HepG2 (cell line): ENCODE measurements around the gene GGA3. TPM values are rescaled to one million over a fixed set of nuclear protein-coding genes. Genes with fewer than 3 reads are reported as not detected.
A peak's percentile ranks its signal among the peaks of the same experiment; 100 is the strongest.

ENCODE experiments used
- ATF3 ChIP-seq: sonication (generic); formaldehyde crosslinking; IDR thresholded peaks from 2 replicates; pipeline ENCODE4 v1.4.0; 2020; ENCODE audit warnings: missing genetic modification reagents
- DNMT1 ChIP-seq: sonication (generic); formaldehyde crosslinking; IDR thresholded peaks from 2 replicates; pipeline ENCODE4 v1.5.1; 2020; ENCODE audit warnings: mild to moderate bottlenecking, missing genetic modification reagents
- IKZF5 ChIP-seq: IDR thresholded peaks from 2 replicates; pipeline ENCODE4 v1.6.1; 2018; ENCODE audit warnings: missing genetic modification reagents, mild to moderate bottlenecking, missing compliant biosample characterization
- IRF9 ChIP-seq: sonication (generic); formaldehyde crosslinking; IDR thresholded peaks from 2 replicates; pipeline ENCODE4 v1.8.0; 2022; ENCODE audit warnings: missing genetic modification reagents, mild to moderate bottlenecking, borderline replicate concordance
- NFE2L2 ChIP-seq: fragments of 150-350 bp; IDR thresholded peaks from 2 replicates; pipeline ENCODE4 v1.6.1; 2014; ENCODE audit warnings: low read length
- SRY ChIP-seq: sonication (generic); formaldehyde crosslinking; IDR thresholded peaks from 2 replicates; pipeline ENCODE4 v1.8.0; 2022; ENCODE audit warnings: mild to moderate bottlenecking, missing genetic modification reagents
- ZFY ChIP-seq: sonication (generic); formaldehyde crosslinking; IDR thresholded peaks from 2 replicates; pipeline ENCODE4 v1.4.0; 2020; ENCODE audit warnings: missing genetic modification reagents
- ZNF333 ChIP-seq: sonication (generic); formaldehyde crosslinking; IDR thresholded peaks from 2 replicates; pipeline ENCODE4 v1.4.0; 2020; ENCODE audit warnings: mild to moderate bottlenecking, missing genetic modification reagents, borderline replicate concordance
- ZNF432 ChIP-seq: sonication (generic); formaldehyde crosslinking; IDR thresholded peaks from 2 replicates; pipeline ENCODE4 v1.5.0; 2020; ENCODE audit warnings: missing genetic modification reagents, mild to moderate bottlenecking, borderline replicate concordance
- ZNF580 ChIP-seq: IDR thresholded peaks from 2 replicates; pipeline ENCODE4 v1.6.1; 2016; ENCODE audit warnings: low read depth, borderline replicate concordance
- polyA plus RNA-seq, 8 experiments: library from polyadenylated mRNA; depleted of rRNA in 3 of 8; stranded (reverse) in 7 of 8; unstranded in 1 of 8; fragments of >200 nt; fragmentation: Illumina TruSeq in 4 of 8; extraction: Trizol in 4 of 8; gene quantifications; 2 replicates each; pipeline versions ENCODE4 v1.2.1 to v1.2.3, GENCODE V29; 2011 to 2016; ENCODE audit warnings: low read depth in 4 of 8, missing spikeins in 1 of 8, mixed read lengths in 1 of 8; ENCODE audit not compliant: insufficient read depth in 1 of 8
- total RNA-seq, 5 experiments: library from RNA; depleted of rRNA; stranded (reverse); fragments of >200 nt; fragmentation: Illumina TruSeq; extraction: Trizol; gene quantifications; 2 replicates each; pipeline ENCODE4 v1.2.3, GENCODE V29; 2016; ENCODE audit warnings: low read depth in 1 of 5
- TF ChIP-seq, protein P1 (sequence below), 2 experiments: fragments of 450-650 bp in 1 of 2; sonication (generic) in 1 of 2; formaldehyde crosslinking in 1 of 2; IDR thresholded peaks; 2 replicates each; pipeline versions ENCODE4 v1.6.1 to v1.8.0; 2016 to 2022; ENCODE audit warnings: antibody characterized with exemption in 1 of 2, mild to moderate bottlenecking in 1 of 2, missing genetic modification reagents in 1 of 2

The GGA3 gene
- total and polyA plus RNA-seq, 2 of the 13 experiments (the other 11 are each of a cell fraction or from before 2014, with no cell fraction given): 28.4 to 43.7 TPM

GRCh38 chr17:75289115-75289831, 27.9 kb upstream of the GGA3 start, which contains the start of gene SLC25A19 (continued):
- TF ChIP-seq, protein P1, sequence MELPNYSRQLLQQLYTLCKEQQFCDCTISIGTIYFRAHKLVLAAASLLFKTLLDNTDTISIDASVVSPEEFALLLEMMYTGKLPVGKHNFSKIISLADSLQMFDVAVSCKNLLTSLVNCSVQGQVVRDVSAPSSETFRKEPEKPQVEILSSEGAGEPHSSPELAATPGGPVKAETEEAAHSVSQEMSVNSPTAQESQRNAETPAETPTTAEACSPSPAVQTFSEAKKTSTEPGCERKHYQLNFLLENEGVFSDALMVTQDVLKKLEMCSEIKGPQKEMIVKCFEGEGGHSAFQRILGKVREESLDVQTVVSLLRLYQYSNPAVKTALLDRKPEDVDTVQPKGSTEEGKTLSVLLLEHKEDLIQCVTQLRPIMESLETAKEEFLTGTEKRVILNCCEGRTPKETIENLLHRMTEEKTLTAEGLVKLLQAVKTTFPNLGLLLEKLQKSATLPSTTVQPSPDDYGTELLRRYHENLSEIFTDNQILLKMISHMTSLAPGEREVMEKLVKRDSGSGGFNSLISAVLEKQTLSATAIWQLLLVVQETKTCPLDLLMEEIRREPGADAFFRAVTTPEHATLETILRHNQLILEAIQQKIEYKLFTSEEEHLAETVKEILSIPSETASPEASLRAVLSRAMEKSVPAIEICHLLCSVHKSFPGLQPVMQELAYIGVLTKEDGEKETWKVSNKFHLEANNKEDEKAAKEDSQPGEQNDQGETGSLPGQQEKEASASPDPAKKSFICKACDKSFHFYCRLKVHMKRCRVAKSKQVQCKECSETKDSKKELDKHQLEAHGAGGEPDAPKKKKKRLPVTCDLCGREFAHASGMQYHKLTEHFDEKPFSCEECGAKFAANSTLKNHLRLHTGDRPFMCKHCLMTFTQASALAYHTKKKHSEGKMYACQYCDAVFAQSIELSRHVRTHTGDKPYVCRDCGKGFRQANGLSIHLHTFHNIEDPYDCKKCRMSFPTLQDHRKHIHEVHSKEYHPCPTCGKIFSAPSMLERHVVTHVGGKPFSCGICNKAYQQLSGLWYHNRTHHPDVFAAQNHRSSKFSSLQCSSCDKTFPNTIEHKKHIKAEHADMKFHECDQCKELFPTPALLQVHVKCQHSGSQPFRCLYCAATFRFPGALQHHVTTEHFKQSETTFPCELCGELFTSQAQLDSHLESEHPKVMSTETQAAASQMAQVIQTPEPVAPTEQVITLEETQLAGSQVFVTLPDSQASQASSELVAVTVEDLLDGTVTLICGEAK (IDR thresholded peaks at IDR 0.05): no peak
- TF ChIP-seq, protein P1 (CRISPR knock-in tag; IDR thresholded peaks at IDR 0.05): no peak; the same call in 1 of the 2 replicates
- TF ChIP-seq ZNF432 (CRISPR knock-in tag) (no peak), SRY (CRISPR knock-in tag) (no peak; the same call in 1 of the 2 replicates), NFE2L2 (no peak), ZFY (CRISPR knock-in tag) (peak; percentile 85), ATF3 (CRISPR knock-in tag) (no peak; the same call in none of the 2 replicates), DNMT1 (CRISPR knock-in tag) (peak; percentile 69; the same call in 1 of the 2 replicates), IKZF5 (CRISPR knock-in tag) (peak; percentile 94), IRF9 (CRISPR knock-in tag) (peak; percentile 91; the same call in 1 of the 2 replicates), ZNF333 (no peak), ZNF580 (CRISPR knock-in tag) (peak; percentile 93; the same call in 1 of the 2 replicates)
